Liver (tissue), 9 donors: ENCODE measurements around the gene DPM2. TPM values are rescaled to one million over a fixed set of nuclear protein-coding genes. Genes with fewer than 3 reads are reported as not detected.

ENCODE experiments used
- DNase-seq: peaks from one replicate; pipeline ENCODE4 v3.0.0-alpha.2; 2017; ENCODE audit warnings: low spot score
- H3K27ac ChIP-seq, 2 donors: one replicate each; pipeline ENCODE4 v1.7.0; 2013; ENCODE audit warnings: inconsistent platforms in 2 of 2, low read length in 2 of 2, control low read depth in 1 of 2, low read depth in 1 of 2, mild to moderate bottlenecking in 1 of 2
- H3K27me3 ChIP-seq, 4 donors: one replicate each; pipeline versions ENCODE4 v1.6.1 to v1.7.0; 2013; ENCODE audit warnings: low read length in 3 of 4, inconsistent platforms in 1 of 4, mild to moderate bottlenecking in 1 of 4, moderate library complexity in 1 of 4; ENCODE audit not compliant: control insufficient read depth in 4 of 4, insufficient read depth in 4 of 4
- H3K36me3 ChIP-seq, 4 donors: one replicate each; pipeline versions ENCODE4 v1.6.1 to v1.7.0; 2013; ENCODE audit warnings: low read length in 3 of 4, mild to moderate bottlenecking in 3 of 4, low read depth in 1 of 4, moderate library complexity in 1 of 4; ENCODE audit not compliant: control insufficient read depth in 4 of 4, insufficient read depth in 3 of 4
- H3K4me1 ChIP-seq, 4 donors: one replicate each; pipeline versions ENCODE4 v1.6.1 to v1.7.0; 2013; ENCODE audit warnings: low read length in 3 of 4, mild to moderate bottlenecking in 3 of 4, moderate library complexity in 1 of 4; ENCODE audit not compliant: control insufficient read depth in 4 of 4, insufficient read depth in 4 of 4
- H3K4me3 ChIP-seq, 3 donors: one replicate each; pipeline versions ENCODE4 v1.6.1 to v1.7.0; 2013; ENCODE audit warnings: low read length in 3 of 3, control low read depth in 1 of 3, low read depth in 1 of 3, mild to moderate bottlenecking in 1 of 3
- H3K9ac ChIP-seq, 2 donors: one replicate each; pipeline ENCODE4 v1.7.0; 2013; ENCODE audit warnings: low read length in 2 of 2, mild to moderate bottlenecking in 2 of 2, moderate library complexity in 2 of 2, control low read depth in 1 of 2, low read depth in 1 of 2
- H3K9me3 ChIP-seq, 4 donors: one replicate each; pipeline versions ENCODE4 v1.6.1 to v1.7.0; 2013; ENCODE audit warnings: low read length in 3 of 4; ENCODE audit not compliant: control insufficient read depth in 4 of 4
- ATF3 ChIP-seq: IDR thresholded peaks from 2 replicates; pipeline ENCODE4 v1.6.1; 2016; ENCODE audit warnings: antibody characterized with exemption
- CTCF ChIP-seq: fragments of 150-350 bp; IDR thresholded peaks from 2 replicates; pipeline ENCODE4 v1.5.1; 2017; ENCODE audit warnings: improper control_type of control experiment, low read depth, low read length; ENCODE audit not compliant: missing input control
- FOXA1 ChIP-seq: IDR thresholded peaks from 2 replicates; pipeline ENCODE4 v1.6.1; 2016; ENCODE audit warnings: antibody characterized with exemption
- FOXA2 ChIP-seq: IDR thresholded peaks from 2 replicates; pipeline ENCODE4 v1.6.1; 2016; ENCODE audit warnings: antibody characterized with exemption
- GABPA ChIP-seq, 2 donors: IDR thresholded peaks in 1 of 2; conservative IDR thresholded peaks in 1 of 2; 2 replicates each; pipeline ENCODE4 v1.6.1; 2016; ENCODE audit warnings: antibody characterized with exemption in 2 of 2, mild to moderate bottlenecking in 1 of 2, moderate library complexity in 1 of 2
- HNF4A ChIP-seq, 2 donors: conservative IDR thresholded peaks; 2 replicates each; pipeline ENCODE4 v1.6.1; 2016; ENCODE audit warnings: antibody characterized with exemption in 2 of 2, mild to moderate bottlenecking in 2 of 2
- HNF4G ChIP-seq: IDR thresholded peaks from 2 replicates; pipeline ENCODE4 v1.6.1; 2016; ENCODE audit warnings: antibody characterized with exemption
- JUND ChIP-seq, 2 donors: IDR thresholded peaks; 2 replicates each; pipeline ENCODE4 v1.6.1; 2016; ENCODE audit warnings: antibody characterized with exemption in 2 of 2
- MAX ChIP-seq: IDR thresholded peaks from 2 replicates; pipeline ENCODE4 v1.6.1; 2016; ENCODE audit warnings: antibody characterized with exemption
- NR2F2 ChIP-seq: IDR thresholded peaks from 2 replicates; pipeline ENCODE4 v1.6.1; 2016; ENCODE audit warnings: antibody characterized with exemption
- RAD21 ChIP-seq, 2 donors: IDR thresholded peaks; 2 replicates each; pipeline ENCODE4 v1.6.1; 2016; ENCODE audit warnings: antibody characterized with exemption in 2 of 2, mild to moderate bottlenecking in 2 of 2
- REST ChIP-seq: IDR thresholded peaks from 2 replicates; pipeline ENCODE4 v1.6.1; 2016; ENCODE audit warnings: antibody characterized with exemption, mild to moderate bottlenecking
- RXRA ChIP-seq, 2 donors: IDR thresholded peaks; 2 replicates each; pipeline ENCODE4 v1.6.1; 2017 to 2018; ENCODE audit warnings: antibody characterized with exemption in 2 of 2, mild to moderate bottlenecking in 1 of 2
- TAF1 ChIP-seq: conservative IDR thresholded peaks from 2 replicates; pipeline ENCODE4 v1.6.1; 2016; ENCODE audit warnings: antibody characterized with exemption, mild to moderate bottlenecking
- YY1 ChIP-seq: IDR thresholded peaks from 2 replicates; pipeline ENCODE4 v1.6.1; 2016; ENCODE audit warnings: antibody characterized with exemption, mild to moderate bottlenecking
- ZBTB33 ChIP-seq: IDR thresholded peaks from 2 replicates; pipeline ENCODE4 v1.6.1; 2016; ENCODE audit warnings: antibody characterized with exemption
- WGBS: extraction: QIAGEN DNeasy Blood & Tissue Kit; methylation state at CpG from one replicate; pipeline ENCODE4 v1.1.7; 2013; 5-methylcytosine and 5-hydroxymethylcytosine counted together
- polyA plus RNA-seq, 2 donors: library from polyadenylated mRNA; stranded (reverse) in 1 of 2; unstranded in 1 of 2; fragments of 200-250 nt in 1 of 2; fragments of >200 nt in 1 of 2; fragmentation: Nextera tagmentation in 1 of 2; extraction: Ambion mirVana in 1 of 2; gene quantifications; one replicate each; pipeline versions ENCODE4 v1.2.1 to v1.2.3, GENCODE V29; 2013 to 2015
- total RNA-seq, 2 donors: library from RNA; depleted of rRNA; stranded (reverse); fragments of >200 nt; gene quantifications; one replicate each; pipeline ENCODE4 v1.2.3, GENCODE V29; 2014
- donor health status: healthy.
- donor health status: healthy.
- donor health status: healthy.
- donor health status: healthy.
- donor health status: healthy.

Gene DPM2
- total and polyA plus RNA-seq, 4 donors = 9.3 to 25.0 (median 22.0) TPM

GRCh38 chr9:127941062-127941960, 3.7 kb upstream of the DPM2 start:
- no peak overlapping the region for H3K4me3 ChIP-seq
- TF ChIP-seq HNF4G = no peak
- TF ChIP-seq REST = no peak
- no peak for TF ChIP-seq GABPA (IDR thresholded peaks at IDR 0.05 in 1 of 2, conservative IDR thresholded peaks at IDR 0.05 in 1 of 2)
- no peak for TF ChIP-seq CTCF
- no peak for TF ChIP-seq JUND (IDR thresholded peaks at IDR 0.05)
- TF ChIP-seq YY1 = no peak
- no peak for TF ChIP-seq NR2F2
- no peak for TF ChIP-seq FOXA2
- TF ChIP-seq FOXA1 = no peak
- no peak for TF ChIP-seq ZBTB33
- no peak for TF ChIP-seq ATF3
- TF ChIP-seq RAD21 (IDR thresholded peaks at IDR 0.05) = no peak
- no peak for TF ChIP-seq RXRA (IDR thresholded peaks at IDR 0.05)
- no peak for TF ChIP-seq HNF4A (conservative IDR thresholded peaks at IDR 0.05)
- TF ChIP-seq MAX = no peak
- TF ChIP-seq TAF1 = no peak
- peaks cover 0 to 19% (median 13%) of the 10 kb centered on the region in 4 donors for H3K4me1 ChIP-seq
- WGBS = 87% methylated on average over 18 of the region's 18 CpGs
- no peak overlapping the region for H3K9ac ChIP-seq
- H3K36me3 ChIP-seq = peaks cover 10 to 34% (median 14%) of the 10 kb centered on the region in 4 donors
- no peaks in the 10 kb centered on the region for H3K27me3 ChIP-seq
- no peak for DNase-seq
- H3K9me3 ChIP-seq = no peaks in the 10 kb centered on the region
- no peak overlapping the region for H3K27ac ChIP-seq
